Prostate gland (tissue), 2 donors: Measurements from ENCODE around the gene PPARA.

Source experiments
- POLR2A ChIP-seq: fragments of 450-650 bp; IDR thresholded peaks from one replicate; pipeline ENCODE4 v1.6.1; 2016; ENCODE audit warnings: antibody characterized with exemption, mild to moderate bottlenecking
- POLR2AphosphoS5 ChIP-seq: sonication (generic); formaldehyde crosslinking; IDR thresholded peaks from one replicate; pipeline ENCODE4 v1.6.1; 2017; ENCODE audit warnings: antibody characterized with exemption
- TF ChIP-seq, protein P1 (sequence below), 4 experiments: fragments of 200-600 bp in 2 of 4; fragments of 450-650 bp in 2 of 4; sonication (generic) in 2 of 4; IDR thresholded peaks; 1 replicate in 3 of 4; 2 replicates in 1 of 4; pipeline ENCODE4 v1.5.1; 2016 to 2019; ENCODE audit warnings: antibody characterized with exemption in 4 of 4, mild to moderate bottlenecking in 2 of 4, moderate library complexity in 2 of 4

DNA sequence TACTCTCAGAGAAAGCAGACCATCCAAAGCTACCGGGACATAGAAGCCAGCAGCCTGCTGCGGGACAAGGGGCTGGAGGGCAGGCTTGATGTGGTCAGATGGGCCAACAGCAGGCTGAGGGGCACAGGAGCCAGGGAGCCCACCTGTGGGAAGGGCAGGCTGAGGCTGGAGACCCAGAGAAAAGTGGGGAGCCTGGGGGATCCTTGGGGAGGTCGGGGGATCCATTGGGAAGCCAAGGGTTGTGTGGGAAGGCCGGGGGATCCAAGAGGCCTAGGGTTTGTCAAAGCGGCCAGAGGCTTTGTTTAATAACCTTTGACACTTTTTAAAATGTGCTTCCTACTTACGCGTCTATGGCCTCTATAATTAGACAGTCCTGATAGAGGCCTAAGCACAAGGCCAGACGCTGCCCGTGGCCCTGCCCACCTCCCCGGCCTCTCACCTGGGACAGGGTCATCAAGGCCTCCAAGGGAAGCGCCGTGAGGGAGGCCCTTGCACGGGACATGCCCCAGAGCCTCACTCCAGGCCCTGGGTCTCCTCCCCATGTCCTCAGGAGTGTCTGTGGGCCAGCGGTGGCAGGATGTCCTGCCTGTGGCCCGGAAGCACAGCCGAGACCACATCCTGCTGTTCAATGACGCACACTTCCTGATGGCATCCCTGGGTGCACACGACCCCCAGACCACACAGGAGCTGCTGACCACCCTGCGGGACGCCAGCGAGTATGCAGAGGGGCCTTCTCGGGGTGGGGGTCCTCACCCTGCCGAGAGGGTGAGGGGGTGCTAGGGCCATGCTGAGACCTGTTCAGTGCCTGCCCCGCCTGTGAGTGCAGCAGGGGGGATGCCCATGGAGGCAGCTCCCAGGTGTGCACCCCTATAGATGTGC, 137.8 kb downstream of the PPARA start:
- TF ChIP-seq, protein P1, sequence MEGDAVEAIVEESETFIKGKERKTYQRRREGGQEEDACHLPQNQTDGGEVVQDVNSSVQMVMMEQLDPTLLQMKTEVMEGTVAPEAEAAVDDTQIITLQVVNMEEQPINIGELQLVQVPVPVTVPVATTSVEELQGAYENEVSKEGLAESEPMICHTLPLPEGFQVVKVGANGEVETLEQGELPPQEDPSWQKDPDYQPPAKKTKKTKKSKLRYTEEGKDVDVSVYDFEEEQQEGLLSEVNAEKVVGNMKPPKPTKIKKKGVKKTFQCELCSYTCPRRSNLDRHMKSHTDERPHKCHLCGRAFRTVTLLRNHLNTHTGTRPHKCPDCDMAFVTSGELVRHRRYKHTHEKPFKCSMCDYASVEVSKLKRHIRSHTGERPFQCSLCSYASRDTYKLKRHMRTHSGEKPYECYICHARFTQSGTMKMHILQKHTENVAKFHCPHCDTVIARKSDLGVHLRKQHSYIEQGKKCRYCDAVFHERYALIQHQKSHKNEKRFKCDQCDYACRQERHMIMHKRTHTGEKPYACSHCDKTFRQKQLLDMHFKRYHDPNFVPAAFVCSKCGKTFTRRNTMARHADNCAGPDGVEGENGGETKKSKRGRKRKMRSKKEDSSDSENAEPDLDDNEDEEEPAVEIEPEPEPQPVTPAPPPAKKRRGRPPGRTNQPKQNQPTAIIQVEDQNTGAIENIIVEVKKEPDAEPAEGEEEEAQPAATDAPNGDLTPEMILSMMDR (IDR thresholded peaks at IDR 0.05), result no peak
- TF ChIP-seq POLR2A, result no peak
- no peak for TF ChIP-seq POLR2AphosphoS5
